Sigmoid colon (tissue), 4 donors: ENCODE measurements around the gene CPS1.

Experiments used
- POLR2A ChIP-seq, 2 donors: fragments of 450-650 bp; IDR thresholded peaks; one replicate each; pipeline ENCODE4 v1.6.1; 2016; ENCODE audit warnings: antibody characterized with exemption in 2 of 2, mild to moderate bottlenecking in 2 of 2, moderate library complexity in 2 of 2
- POLR2AphosphoS5 ChIP-seq, 4 donors: sonication (generic); formaldehyde crosslinking; IDR thresholded peaks; one replicate each; pipeline ENCODE4 v1.6.1; 2017; ENCODE audit warnings: antibody characterized with exemption in 4 of 4
- TF ChIP-seq, protein P1 (sequence below), 4 experiments: fragments of 450-650 bp in 3 of 4; fragments of 200-600 bp in 1 of 4; IDR thresholded peaks; one replicate each; pipeline ENCODE4 v1.5.1; 2016 to 2019; ENCODE audit warnings: antibody characterized with exemption in 4 of 4, mild to moderate bottlenecking in 3 of 4, moderate library complexity in 2 of 4

DNA sequence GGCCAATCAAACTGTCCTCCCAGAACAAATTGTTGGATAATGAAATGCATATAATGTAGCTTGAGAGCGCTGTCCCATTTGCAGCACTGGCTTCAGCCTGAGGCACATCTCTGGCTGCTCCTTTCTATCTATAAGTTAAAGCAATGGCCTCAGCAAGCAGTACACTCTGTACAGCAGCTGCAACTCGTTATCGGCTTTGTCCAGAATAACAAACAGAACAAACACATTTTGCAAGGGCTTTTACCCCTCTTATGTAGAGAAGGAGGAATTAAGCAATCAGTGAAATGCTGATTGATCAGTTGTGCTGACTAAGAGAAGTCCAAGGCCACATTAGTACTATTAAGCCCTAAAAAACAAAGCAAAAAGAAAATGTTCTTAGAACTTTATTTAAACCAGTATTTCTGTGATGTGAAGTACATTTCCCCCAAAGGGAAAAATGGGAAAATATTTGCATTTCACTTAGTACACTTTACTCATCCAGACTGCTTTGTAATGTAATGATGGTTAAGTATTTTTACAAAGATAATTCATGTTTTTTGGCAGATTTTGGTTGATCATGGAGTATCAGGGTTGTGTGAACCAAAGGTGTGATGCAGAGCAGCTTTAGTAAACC lies 15.0 kb upstream of the CPS1 start:
- TF ChIP-seq, protein P1, sequence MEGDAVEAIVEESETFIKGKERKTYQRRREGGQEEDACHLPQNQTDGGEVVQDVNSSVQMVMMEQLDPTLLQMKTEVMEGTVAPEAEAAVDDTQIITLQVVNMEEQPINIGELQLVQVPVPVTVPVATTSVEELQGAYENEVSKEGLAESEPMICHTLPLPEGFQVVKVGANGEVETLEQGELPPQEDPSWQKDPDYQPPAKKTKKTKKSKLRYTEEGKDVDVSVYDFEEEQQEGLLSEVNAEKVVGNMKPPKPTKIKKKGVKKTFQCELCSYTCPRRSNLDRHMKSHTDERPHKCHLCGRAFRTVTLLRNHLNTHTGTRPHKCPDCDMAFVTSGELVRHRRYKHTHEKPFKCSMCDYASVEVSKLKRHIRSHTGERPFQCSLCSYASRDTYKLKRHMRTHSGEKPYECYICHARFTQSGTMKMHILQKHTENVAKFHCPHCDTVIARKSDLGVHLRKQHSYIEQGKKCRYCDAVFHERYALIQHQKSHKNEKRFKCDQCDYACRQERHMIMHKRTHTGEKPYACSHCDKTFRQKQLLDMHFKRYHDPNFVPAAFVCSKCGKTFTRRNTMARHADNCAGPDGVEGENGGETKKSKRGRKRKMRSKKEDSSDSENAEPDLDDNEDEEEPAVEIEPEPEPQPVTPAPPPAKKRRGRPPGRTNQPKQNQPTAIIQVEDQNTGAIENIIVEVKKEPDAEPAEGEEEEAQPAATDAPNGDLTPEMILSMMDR (IDR thresholded peaks at IDR 0.05), result no peak
- TF ChIP-seq POLR2AphosphoS5 (IDR thresholded peaks at IDR 0.05) (no peak), POLR2A (IDR thresholded peaks at IDR 0.05) (no peak)
